Activated CD4-positive, alpha-beta memory T cell treated with anti-CD3 and anti-CD28 coated beads, Interleukin-2, amount 10 ng/mL, durations not matched to agents 7 days and 5 days (primary cell): ENCODE data around the gene MAST4. TPM values are rescaled to one million over a fixed set of nuclear protein-coding genes. Genes with fewer than 3 reads are reported as not detected.

Experiments
- CTCF ChIA-PET: fragments of 350-600 bp; sonication (Branson Sonifier 250); formaldehyde crosslinking; loops from one replicate; lab custom pipeline; 2021; ENCODE audit warnings: antibody characterized with exemption, inconsistent platforms; lab: Charles Lee
- POLR2A ChIA-PET: fragments of 350-600 bp; sonication (Branson Sonifier 250); formaldehyde crosslinking; loops from one replicate; lab custom pipeline; 2021; ENCODE audit warnings: antibody characterized with exemption; lab: Charles Lee
- DNase-seq: peaks from one replicate; pipeline ENCODE4 v3.0.0-alpha.2; 2020
- H3K27ac Mint-ChIP-seq: one replicate; pipeline ENCODE4 v1.8.0; 2021; ENCODE audit warnings: mild to moderate bottlenecking, mixed read lengths
- H3K27me3 Mint-ChIP-seq: one replicate; pipeline ENCODE4 v1.8.0; 2021; ENCODE audit warnings: mixed read lengths
- H3K36me3 Mint-ChIP-seq: one replicate; pipeline ENCODE4 v1.8.0; 2021; ENCODE audit warnings: low read depth, mixed read lengths
- H3K4me1 Mint-ChIP-seq: one replicate; pipeline ENCODE4 v1.8.0; 2021; ENCODE audit warnings: mixed read lengths
- H3K4me3 Mint-ChIP-seq: one replicate; pipeline ENCODE4 v1.8.0; 2021; ENCODE audit warnings: mild to moderate bottlenecking, mixed read lengths
- H3K9me3 Mint-ChIP-seq: one replicate; pipeline ENCODE4 v1.8.0; 2021; ENCODE audit warnings: mixed read lengths
- total RNA-seq, 2 experiments: library from RNA; stranded (reverse); gene quantifications; one replicate each; pipeline ENCODE4 v1.2.3, GENCODE V29; 2021

The MAST4 gene
- total RNA-seq, 2 experiments from 2014 or later = 38.0 to 38.3 TPM

DNA sequence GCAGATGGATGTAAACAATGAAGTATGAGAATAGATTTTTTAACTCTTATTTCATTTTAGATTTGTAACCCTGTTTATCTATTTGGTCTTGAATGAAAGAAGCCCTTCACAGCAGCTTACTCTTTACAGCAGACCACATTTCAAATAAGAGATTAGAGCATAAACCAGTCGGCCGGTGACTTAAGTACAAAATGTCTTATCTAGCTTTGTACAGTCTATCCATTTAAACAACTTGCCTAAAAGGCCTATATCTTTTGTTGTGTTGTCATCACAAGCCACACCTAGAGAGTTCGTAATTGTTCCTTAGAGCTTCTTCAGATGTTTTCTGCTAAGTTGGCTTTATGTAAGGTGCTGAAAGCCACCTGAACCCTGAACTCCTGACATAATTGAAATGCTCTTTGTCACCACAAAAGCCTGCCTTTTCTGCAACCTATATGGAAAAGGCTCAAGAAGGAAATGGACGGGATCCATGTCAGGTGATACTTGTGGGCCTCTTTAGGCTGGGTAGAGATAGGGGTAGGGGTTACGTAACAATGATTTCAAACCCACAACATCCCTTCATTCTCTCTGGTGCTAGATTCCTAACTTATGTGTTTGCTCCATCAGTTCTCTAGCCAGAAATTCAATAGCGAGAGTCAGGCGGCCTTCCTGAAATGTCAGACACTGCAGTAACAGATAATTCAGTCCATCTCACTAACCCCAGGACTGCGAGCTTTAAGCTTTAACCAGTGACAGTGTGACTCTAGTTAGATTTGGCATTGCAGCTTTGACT is 437.9 kb downstream of the MAST4 start:
- ChIA-PET CTCF (no interaction called here), POLR2A (interaction anchor here (0.6 kb wide), 1 partner anchor 140 kb away, joined by 3 read pairs; no protein-coding TSS in a partner anchor)
- H3K4me1 Mint-ChIP-seq = peaks cover 38% of the 10 kb centered on the region
- no peak overlapping the region for H3K4me3 Mint-ChIP-seq
- no peaks in the 10 kb centered on the region for H3K27me3 Mint-ChIP-seq
- no peaks in the 10 kb centered on the region for H3K36me3 Mint-ChIP-seq
- no peak overlapping the region for H3K27ac Mint-ChIP-seq
- H3K9me3 Mint-ChIP-seq = no peaks in the 10 kb centered on the region
- no peak for DNase-seq

DNA sequence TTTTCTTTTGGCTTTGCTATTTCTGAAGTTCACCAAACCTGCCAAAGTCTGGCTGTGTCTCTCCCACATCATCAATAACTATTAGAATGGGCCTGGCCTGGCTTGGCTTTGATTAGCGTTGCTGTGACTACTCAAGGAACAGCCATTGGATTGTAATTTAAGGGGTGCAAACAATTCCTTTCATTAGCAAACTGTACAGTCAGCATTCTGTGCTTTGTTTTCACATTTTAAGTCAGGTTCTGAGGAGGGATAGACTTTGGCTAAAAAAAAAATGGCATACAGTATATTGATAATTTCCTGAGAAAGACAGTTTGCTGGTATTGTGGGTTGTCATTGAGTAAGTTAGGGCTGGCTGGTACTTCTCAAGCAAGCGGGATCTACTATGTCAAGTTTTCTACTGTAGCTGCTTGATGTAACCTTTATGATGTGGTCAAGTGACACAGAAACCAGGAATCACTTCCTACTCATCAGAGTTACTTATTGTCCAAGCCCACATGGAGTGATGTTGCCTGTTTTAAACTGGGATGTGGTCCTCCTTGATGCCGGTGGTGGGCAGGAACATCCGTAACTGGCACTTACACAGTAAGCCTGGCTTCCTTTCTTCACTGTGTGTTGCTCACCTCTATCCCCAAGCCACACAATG is 439.0 kb downstream of the MAST4 start:
- Mint-ChIP-seq H3K4me3 (no peak overlapping the region), H3K36me3 (peaks cover 2% of the 10 kb centered on the region)
- CTCF ChIA-PET = no interaction called here

DNA sequence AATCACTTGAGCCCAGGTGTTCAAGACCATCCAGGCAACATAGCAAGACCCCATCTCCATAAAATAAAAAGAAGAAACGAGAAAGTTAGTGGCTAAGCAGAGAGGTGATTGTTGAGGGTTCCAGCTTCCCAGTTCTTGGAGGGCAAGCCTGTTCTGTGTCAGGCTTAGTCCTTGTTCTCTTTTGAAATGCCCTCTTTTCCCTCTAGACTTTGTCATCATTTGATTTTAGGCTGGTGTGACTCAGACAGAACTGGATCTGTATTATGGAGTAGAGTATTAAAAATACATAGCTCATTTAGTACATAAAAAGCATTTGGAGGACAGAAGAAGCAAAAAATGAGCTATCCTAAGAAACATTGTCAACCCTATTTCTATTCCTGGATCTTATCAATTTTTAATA is 441.0 kb downstream of the MAST4 start:
- Mint-ChIP-seq H3K27ac (no peak overlapping the region), H3K9me3 (no peaks in the 10 kb centered on the region), H3K36me3 (peaks cover 5% of the 10 kb centered on the region), H3K4me3 (no peak overlapping the region), H3K27me3 (no peaks in the 10 kb centered on the region), H3K4me1 (peaks cover 11% of the 10 kb centered on the region)
- no peak for DNase-seq
- CTCF ChIA-PET = no interaction called here
- POLR2A ChIA-PET = no interaction called here

More for the DNA sequence above, 439.0 kb downstream of the MAST4 start:
- Mint-ChIP-seq H3K4me1 (peaks cover 31% of the 10 kb centered on the region), H3K27me3 (no peaks in the 10 kb centered on the region), H3K9me3 (no peaks in the 10 kb centered on the region), H3K27ac (no peak overlapping the region)
- POLR2A ChIA-PET = no interaction called here
- no peak for DNase-seq

DNA sequence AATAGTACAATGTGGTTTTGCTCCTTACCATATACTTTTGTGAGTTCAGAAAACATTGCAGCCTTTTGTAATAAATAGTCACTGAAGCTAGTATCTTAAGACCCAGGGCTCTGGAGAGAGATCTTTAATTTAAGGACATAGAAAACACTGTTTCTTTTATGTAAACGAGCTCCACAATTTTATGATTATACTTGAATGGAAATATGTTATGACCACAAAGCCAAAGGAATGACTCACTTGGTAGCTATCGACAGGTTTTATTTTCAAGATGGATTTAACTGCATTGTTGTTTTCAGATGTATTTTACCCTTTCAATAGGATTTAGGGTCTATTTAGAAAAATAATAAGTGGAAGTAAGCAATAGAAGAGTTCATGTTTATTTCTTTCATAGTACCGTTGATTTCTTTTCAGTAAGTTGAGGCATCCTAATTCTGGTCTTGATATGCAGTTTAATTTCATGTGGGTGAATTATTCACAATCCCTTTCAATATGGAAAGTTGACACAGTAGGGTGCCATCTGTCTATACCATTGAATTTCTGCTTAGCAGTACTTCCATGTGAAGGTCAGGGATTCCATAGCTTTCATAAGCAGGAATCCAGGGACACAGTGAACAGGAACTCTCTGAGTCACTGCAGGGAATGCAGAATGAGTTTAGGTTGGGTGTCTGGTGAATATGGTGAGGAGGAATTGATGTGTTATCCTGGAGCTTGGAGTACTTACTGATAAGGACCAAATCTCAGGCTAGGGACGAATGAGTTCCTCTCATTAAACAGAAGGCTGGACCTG is 442.8 kb downstream of the MAST4 start:
- Mint-ChIP-seq H3K36me3 (peaks cover 5% of the 10 kb centered on the region), H3K27me3 (no peaks in the 10 kb centered on the region), H3K9me3 (no peaks in the 10 kb centered on the region), H3K27ac (no peak overlapping the region), H3K4me3 (no peak overlapping the region), H3K4me1 (peaks cover 4% of the 10 kb centered on the region)
- ChIA-PET CTCF (no interaction called here), POLR2A (no interaction called here)
- no peak for DNase-seq

DNA sequence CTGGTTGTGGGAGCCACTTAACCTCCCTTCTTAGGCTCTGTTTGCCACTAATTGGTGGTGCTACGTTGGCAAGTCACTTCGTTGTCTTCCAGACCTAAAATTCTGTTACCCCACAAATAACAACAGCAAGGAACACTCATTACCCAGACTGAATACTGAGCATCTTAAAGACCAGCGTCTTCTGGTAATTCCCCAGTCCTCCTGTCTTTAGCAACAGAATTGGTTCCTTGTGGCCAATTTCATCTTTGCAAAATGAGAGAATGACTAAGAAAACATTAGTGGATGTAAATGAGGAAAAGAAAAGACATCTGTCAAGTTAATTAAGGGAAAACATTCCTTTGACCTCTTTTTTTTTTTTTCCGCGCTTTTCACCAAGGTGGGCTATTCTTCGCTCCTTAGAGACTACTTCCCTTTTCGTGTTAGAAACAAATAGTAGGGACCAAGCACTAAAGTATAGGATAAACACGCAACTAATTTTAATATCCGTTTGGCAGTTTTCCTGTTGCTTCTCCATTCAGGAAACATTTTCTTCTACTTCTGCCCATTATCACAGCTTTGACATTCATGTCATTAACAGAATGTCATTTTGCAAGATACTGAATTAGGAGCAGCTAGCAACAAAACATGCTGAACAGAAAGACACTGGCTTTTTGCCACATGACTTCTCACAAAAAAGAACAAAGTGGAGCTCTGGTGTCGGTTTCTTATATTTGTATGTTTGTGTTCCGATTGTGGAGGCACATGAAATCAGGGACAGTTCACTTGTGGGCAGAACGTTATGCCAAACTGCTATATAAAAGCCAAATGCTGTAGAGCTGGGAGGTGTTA is 446.2 kb downstream of the MAST4 start:
- Mint-ChIP-seq H3K27ac (no peak overlapping the region), H3K4me3 (no peak overlapping the region), H3K4me1 (peaks cover 4% of the 10 kb centered on the region), H3K27me3 (no peaks in the 10 kb centered on the region), H3K9me3 (no peaks in the 10 kb centered on the region), H3K36me3 (peaks cover 5% of the 10 kb centered on the region)
- CTCF ChIA-PET = interaction anchor here (0.7 to 0.9 kb wide), 2 partner anchors 25 to 46 kb away, joined by 3 read pairs; no protein-coding TSS in a partner anchor
- POLR2A ChIA-PET = no interaction called here
- DNase-seq = no peak

DNA sequence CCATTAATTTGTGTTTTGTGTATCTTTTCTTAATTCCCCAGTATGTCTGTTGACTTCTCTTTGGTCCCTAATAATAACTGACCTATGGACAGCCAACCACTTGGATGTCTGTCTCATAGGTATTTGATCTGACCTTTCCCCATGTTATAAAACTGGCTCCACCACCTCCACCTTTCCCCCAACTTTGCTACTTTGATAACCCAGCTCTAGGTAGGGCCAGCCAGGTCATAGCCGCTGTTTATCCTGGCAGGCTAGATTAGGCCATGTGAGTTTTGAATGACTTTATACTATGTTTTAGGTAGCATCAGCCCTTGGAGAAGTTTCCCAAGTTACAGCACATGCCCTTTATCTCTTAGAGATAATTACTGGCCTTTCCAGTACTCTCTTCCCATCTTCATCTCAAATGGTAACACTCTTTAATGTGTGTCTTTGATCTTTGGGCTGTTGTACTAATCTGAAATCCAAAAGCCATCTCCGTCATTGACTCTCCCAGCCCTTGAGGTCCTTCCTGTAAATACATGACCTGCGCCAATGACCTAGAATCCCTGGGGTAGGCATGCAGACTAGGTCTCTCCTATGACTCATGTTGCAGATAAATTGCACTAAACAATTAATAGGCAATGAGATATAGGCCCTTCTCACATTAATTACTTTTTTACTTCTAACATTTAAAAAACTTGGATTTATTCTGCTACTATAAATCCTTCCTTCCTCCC is 447.8 kb downstream of the MAST4 start:
- no peaks in the 10 kb centered on the region for H3K27me3 Mint-ChIP-seq
- POLR2A ChIA-PET = no interaction called here

DNA sequence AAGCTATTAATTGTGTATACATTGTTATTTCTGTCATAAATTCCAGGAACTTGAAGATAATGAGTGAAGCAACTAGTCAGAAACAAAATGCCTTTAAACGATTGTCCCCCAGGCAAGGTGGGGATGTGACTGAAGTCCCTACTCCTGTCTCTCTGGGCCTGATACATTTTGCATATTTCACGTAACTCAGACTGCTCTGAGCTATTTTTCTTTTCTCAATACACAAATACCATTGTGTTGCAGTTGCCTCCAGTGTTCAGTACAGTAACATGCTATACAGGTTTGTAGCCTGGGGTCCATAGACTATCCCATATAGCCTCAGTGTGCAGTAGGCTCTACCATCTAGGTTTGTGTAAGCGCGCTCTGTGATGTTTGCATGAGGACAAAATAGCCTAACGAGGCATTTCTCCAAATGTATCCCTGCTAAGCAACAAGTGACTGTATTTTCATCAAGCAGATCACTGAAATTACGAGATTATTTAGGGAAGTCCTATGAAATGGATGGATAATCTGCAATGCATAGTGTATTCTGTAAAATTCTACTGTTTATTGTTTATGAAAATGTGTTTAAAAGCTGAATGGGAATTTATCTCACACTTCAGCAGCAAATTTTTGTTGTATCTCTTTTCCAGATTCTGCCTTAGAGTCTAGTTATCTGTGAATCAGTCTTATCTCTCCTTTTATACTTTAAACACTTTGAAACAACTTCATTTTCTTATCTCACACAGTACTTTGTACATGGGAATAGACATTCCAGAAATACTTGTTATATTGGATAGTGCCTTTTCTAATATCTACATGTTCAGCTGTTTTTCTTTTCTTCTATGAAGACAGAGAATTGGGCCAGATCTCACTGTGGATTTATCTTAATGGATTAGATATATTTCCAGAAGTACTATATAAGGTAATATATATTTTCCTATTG is 449.9 kb downstream of the MAST4 start:
- ChIA-PET CTCF (no interaction called here), POLR2A (no interaction called here)
- no peak for DNase-seq
- Mint-ChIP-seq H3K27ac (no peak overlapping the region), H3K4me1 (peaks cover 5% of the 10 kb centered on the region), H3K9me3 (no peaks in the 10 kb centered on the region), H3K4me3 (no peak overlapping the region), H3K27me3 (no peaks in the 10 kb centered on the region), H3K36me3 (no peaks in the 10 kb centered on the region)

More for the DNA sequence above, 447.8 kb downstream of the MAST4 start:
- H3K9me3 Mint-ChIP-seq = no peaks in the 10 kb centered on the region
- no peak overlapping the region for H3K27ac Mint-ChIP-seq
- no peak for DNase-seq
- H3K4me3 Mint-ChIP-seq = no peak overlapping the region
- H3K36me3 Mint-ChIP-seq = peaks cover 5% of the 10 kb centered on the region
- peaks cover under 1% of the 10 kb centered on the region for H3K4me1 Mint-ChIP-seq
- CTCF ChIA-PET = no interaction called here

DNA sequence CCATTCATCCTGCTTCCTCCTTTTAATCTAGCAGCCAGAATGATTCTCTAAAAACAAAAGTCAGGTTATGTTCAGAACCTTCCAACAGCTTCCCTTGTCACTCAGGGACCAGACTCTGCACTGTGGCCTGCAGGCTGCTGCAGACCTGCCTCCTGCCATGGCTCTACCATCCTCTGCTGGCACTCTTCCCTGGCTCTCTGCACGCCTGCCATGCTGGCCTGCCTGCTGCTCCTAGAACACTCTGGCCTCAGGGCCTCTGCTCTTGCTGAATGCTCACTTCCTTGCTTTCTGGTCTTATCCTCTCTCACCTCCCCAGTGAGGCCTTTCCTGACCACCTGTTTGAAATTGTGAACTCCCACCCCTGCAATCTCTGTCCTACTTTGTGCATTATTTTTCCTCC is 451.0 kb downstream of the MAST4 start:
- no peak overlapping the region for H3K27ac Mint-ChIP-seq
- ChIA-PET POLR2A (no interaction called here), CTCF (no interaction called here)
- H3K4me3 Mint-ChIP-seq = no peak overlapping the region
- DNase-seq = no peak
- H3K9me3 Mint-ChIP-seq = no peaks in the 10 kb centered on the region
- H3K36me3 Mint-ChIP-seq = no peaks in the 10 kb centered on the region
- peaks cover 5% of the 10 kb centered on the region for H3K4me1 Mint-ChIP-seq
- no peaks in the 10 kb centered on the region for H3K27me3 Mint-ChIP-seq

DNA sequence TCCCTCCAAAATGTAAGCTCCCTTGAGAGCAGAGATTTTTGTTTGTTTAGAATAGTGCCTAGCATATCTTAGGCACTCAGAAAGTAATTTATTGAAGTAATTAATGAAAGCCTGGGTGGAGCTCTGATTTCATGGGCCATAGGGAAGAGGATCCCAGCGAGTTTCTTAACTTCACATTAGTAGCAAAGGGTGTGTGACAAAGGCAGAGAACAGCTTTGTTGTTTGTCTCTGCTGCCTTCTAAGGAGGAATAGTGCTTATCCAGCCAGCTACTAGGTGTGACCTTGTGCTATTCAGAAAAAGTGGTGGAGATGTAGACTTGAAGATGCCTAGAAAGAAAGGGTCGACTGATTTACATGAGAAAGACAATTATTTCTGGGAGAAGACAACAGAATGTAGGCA is 451.4 kb downstream of the MAST4 start:
- DNase-seq = no peak
- Mint-ChIP-seq H3K36me3 (no peaks in the 10 kb centered on the region), H3K4me1 (peaks cover 5% of the 10 kb centered on the region), H3K9me3 (no peaks in the 10 kb centered on the region), H3K27ac (no peak overlapping the region), H3K27me3 (no peaks in the 10 kb centered on the region), H3K4me3 (no peak overlapping the region)
- ChIA-PET CTCF (no interaction called here), POLR2A (no interaction called here)

DNA sequence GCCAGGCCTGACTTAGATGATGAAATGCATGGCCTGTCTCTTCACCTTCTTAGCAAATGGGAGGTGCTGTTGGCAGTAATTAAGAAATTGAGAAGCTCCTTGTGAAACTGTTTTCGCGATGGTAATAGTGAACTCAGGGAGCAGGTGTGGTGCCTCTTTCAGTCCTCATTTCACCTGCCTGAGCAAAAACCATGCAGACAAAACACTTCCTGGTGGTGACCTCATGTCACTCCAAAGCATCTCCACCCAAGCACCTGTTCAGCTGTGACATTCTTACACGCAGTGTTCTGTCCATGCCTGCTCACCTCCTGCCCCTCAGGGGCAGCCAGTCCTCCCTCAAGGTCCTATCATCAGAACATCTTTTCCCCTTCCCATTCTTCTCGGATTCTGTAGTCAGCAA is 453.9 kb downstream of the MAST4 start:
- H3K4me1 Mint-ChIP-seq = peaks cover 5% of the 10 kb centered on the region
- H3K27ac Mint-ChIP-seq = no peak overlapping the region
- DNase-seq = no peak
- CTCF ChIA-PET = no interaction called here
- H3K27me3 Mint-ChIP-seq = no peaks in the 10 kb centered on the region
- POLR2A ChIA-PET = no interaction called here
- H3K36me3 Mint-ChIP-seq = peaks cover 3% of the 10 kb centered on the region
- H3K9me3 Mint-ChIP-seq = no peaks in the 10 kb centered on the region
- no peak overlapping the region for H3K4me3 Mint-ChIP-seq

DNA sequence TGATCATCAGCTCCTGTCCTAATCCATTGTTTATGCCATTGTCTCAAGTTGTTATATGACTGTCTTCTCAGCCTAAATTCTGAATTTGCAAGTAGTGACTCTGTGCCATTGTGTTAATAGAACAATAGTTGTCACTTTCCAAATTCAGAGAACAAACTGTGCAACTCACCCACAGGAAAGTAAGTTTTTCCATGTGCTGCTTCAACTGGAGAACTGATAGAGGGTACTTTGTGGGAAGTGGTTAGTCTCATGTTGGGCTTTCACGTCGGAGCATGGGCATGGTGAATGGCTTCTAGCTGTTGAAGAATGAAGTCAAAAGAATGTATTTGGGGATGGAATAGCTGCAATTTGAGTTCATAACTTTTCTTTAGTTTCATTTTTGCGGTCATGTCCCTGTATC is 454.4 kb downstream of the MAST4 start:
- ChIA-PET POLR2A (no interaction called here), CTCF (no interaction called here)
- Mint-ChIP-seq H3K27me3 (no peaks in the 10 kb centered on the region), H3K4me3 (no peak overlapping the region), H3K36me3 (peaks cover 6% of the 10 kb centered on the region), H3K27ac (no peak overlapping the region), H3K9me3 (no peaks in the 10 kb centered on the region), H3K4me1 (peaks cover 5% of the 10 kb centered on the region)
- no peak for DNase-seq
